ENCODE results near the gene PTPN3. TPM values are rescaled to one million over a fixed set of nuclear protein-coding genes. Genes with fewer than 3 reads are reported as not detected.

Gene PTPN3
- total and polyA plus RNA-seq, 2 experiments from 2014 or later, result 1.4 to 2.6 TPM

- H3K36me3 Mint-ChIP-seq (ENCODE audit: low read depth), result no peaks in the 10 kb centered on the region
- no peak overlapping the region for H3K27ac Mint-ChIP-seq
- Histone ChIP-seq H3K4me3 (no peak overlapping the region), H3K36me3 (ENCODE audit: insufficient read depth) (no peaks in the 10 kb centered on the region), H4K20me1 (replicated peaks; ENCODE audit: insufficient read depth) (no peaks in the 10 kb centered on the region), H3F3A (replicated peaks; ENCODE audit: low read depth) (no peaks in the 10 kb centered on the region), H3K79me2 (replicated peaks; ENCODE audit: insufficient read depth) (no peaks in the 10 kb centered on the region), H3K4me1 (ENCODE audit: insufficient read depth) (peaks cover 23% of the 10 kb centered on the region), H3K9me2 (ENCODE audit: insufficient read depth) (no peaks in the 10 kb centered on the region), H3K27ac (ENCODE audit: low read depth) (no peak overlapping the region), H3K27me3 (ENCODE audit: insufficient read depth) (no peaks in the 10 kb centered on the region), H3K4me2 (no peak overlapping the region), H2AFZ (no peak overlapping the region)
- no peaks in the 10 kb centered on the region for H3K9me3 Mint-ChIP-seq
- ATAC-seq (no peak), DNase-seq (ENCODE audit: low spot score) (no peak)
- H3K4me1 Mint-ChIP-seq, result peaks cover 24% of the 10 kb centered on the region
- no peak overlapping the region for H3K4me3 Mint-ChIP-seq
- TF ChIP-seq CTCF (conservative IDR thresholded peaks at IDR 0.05; ENCODE audit: low read depth in 2 of 2), result no peak
- no peak for TF ChIP-seq ETS1 (IDR thresholded peaks at IDR 0.05)
- peaks cover 2% of the 10 kb centered on the region for H3K27me3 Mint-ChIP-seq (ENCODE audit: insufficient read depth, low read depth, poor library complexity)
Observed at GRCh38 chr9:109454041-109454440, 44.1 kb downstream of the PTPN3 start.

GRCh38 chr9:109453210-109453842 is 44.8 kb downstream of the PTPN3 start:
- no peaks in the 10 kb centered on the region for H3K36me3 Mint-ChIP-seq (ENCODE audit: low read depth)
- Histone ChIP-seq H3K4me3 (no peak overlapping the region), H4K20me1 (replicated peaks; ENCODE audit: insufficient read depth) (no peaks in the 10 kb centered on the region), H3K36me3 (ENCODE audit: insufficient read depth) (no peaks in the 10 kb centered on the region), H3K27ac (ENCODE audit: low read depth) (no peak overlapping the region), H3K4me2 (no peak overlapping the region), H3K79me2 (replicated peaks; ENCODE audit: insufficient read depth) (no peaks in the 10 kb centered on the region), H3K9me2 (ENCODE audit: insufficient read depth) (no peaks in the 10 kb centered on the region), H3K4me1 (ENCODE audit: insufficient read depth) (peaks cover 23% of the 10 kb centered on the region), H3F3A (replicated peaks; ENCODE audit: low read depth) (no peaks in the 10 kb centered on the region), H3K27me3 (ENCODE audit: insufficient read depth) (no peaks in the 10 kb centered on the region), H2AFZ (no peak overlapping the region)
- H3K27me3 Mint-ChIP-seq (ENCODE audit: insufficient read depth, low read depth, poor library complexity), result no peaks in the 10 kb centered on the region
- no peak overlapping the region for H3K4me3 Mint-ChIP-seq
- peak overlapping the region; percentile 45 for H3K27ac Mint-ChIP-seq
- TF ChIP-seq CTCF (conservative IDR thresholded peaks at IDR 0.05; ENCODE audit: low read depth in 2 of 2), result no peak
- TF ChIP-seq CREB1 (CRISPR knock-in tag; IDR thresholded peaks at IDR 0.05; ENCODE audit: low read depth), result no peak
- no peak for TF ChIP-seq EZH2phosphoT487 (IDR thresholded peaks at IDR 0.05; ENCODE audit: unreplicated experiment)
- TF ChIP-seq ZNF114 (CRISPR knock-in tag; IDR thresholded peaks at IDR 0.05), result no peak
- TF ChIP-seq POLR2AphosphoS5 (IDR thresholded peaks at IDR 0.05; ENCODE audit: low read depth), result no peak
- no peak for DNase-seq (ENCODE audit: low spot score)
- peaks cover 26% of the 10 kb centered on the region for H3K4me1 Mint-ChIP-seq
- ATAC-seq, result no peak
- no peaks in the 10 kb centered on the region for H3K9me3 Mint-ChIP-seq
